ENCODE results near the gene RHBDD1.
"Not testable (repeated sequence)": the region's sequence is repeated elsewhere in the genome, so short reads cannot be mapped to it uniquely, and the experiment has no call there.

RHBDD1 gene

GRCh38 chr2:226799976-226800940 lies 35.6 kb upstream of the RHBDD1 start:
- FAIRE-seq: no peak

- peak; percentile 26 for FAIRE-seq
Measured at GRCh38 chr2:226800941-226801784, 34.7 kb upstream of the RHBDD1 start.

GRCh38 chr2:226802573-226802972 lies 33.3 kb upstream of the RHBDD1 start:
- peak; percentile 91 for FAIRE-seq

DNA sequence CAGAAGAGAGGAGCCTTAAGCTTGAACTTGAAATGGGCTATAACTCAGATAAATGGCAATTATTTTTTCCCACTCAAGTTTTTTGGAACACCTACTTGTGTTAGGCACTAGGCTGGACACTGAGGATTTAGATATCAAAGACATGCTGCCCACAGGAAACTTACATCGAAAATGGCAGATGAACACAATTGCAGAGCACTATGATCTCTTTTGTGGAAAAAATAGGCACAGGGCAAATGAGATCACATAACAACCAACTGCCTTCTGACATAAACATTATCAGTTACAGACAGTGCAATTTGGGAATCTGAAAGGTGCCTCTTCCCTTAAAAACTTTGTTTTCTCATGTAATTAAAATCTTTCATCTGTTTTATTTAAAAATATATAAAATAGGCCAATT lies 32.4 kb upstream of the RHBDD1 start:
- no peak for FAIRE-seq

GRCh38 chr2:226813148-226813701 lies 22.6 kb upstream of the RHBDD1 start:
- FAIRE-seq: no peak

DNA sequence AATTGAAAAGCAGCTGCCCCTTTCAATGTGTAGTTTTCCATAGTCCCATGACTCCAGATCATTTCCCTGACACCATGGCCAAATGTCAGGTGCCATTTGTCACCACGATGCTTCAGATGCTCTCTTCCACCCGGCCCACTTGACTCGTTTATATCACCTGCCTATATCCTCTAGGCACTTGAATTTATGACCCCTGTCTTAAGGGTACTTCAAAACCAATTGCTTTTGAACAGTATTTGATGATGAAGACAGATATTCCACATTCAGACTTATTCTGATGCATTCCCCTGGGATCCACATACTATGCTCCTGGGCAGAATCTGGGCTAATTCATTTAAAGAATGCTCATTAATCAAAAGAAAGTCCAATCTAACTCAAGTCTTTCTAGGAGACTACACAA lies 16.9 kb upstream of the RHBDD1 start:
- no peak for FAIRE-seq

- no peak for FAIRE-seq
Measured at GRCh38 chr2:226825056-226825455, 10.8 kb upstream of the RHBDD1 start.

GRCh38 chr2:226828191-226828590 lies 7.7 kb upstream of the RHBDD1 start:
- no peak for FAIRE-seq

- no peak for FAIRE-seq
Measured at GRCh38 chr2:226829721-226830631, 5.9 kb upstream of the RHBDD1 start.

DNA sequence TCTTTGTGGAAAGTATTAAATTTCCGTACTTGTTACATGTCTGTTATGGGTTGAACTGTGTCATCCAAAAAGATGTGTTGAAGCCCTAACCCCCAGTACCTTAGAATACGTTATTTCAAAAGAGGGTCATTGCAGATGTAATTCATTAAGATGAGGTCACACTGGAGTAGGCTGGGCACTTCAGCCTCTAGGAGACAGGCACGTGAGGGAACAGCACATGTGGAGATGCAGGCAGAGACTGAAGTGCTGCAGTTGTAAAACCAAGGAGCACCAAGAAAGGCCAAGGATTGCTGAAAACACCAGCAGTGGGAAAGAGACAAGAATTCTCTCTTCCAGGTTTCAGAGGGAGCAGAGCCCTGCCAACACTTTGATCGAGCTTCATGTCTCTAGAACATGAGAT lies 4.6 kb upstream of the RHBDD1 start:
- FAIRE-seq: no peak

GRCh38 chr2:226832061-226832460 lies 3.8 kb upstream of the RHBDD1 start:
- no peak for FAIRE-seq

GRCh38 chr2:226834880-226835279 lies 974 bp upstream of the RHBDD1 start:
- not testable (repeated sequence) for FAIRE-seq

DNA sequence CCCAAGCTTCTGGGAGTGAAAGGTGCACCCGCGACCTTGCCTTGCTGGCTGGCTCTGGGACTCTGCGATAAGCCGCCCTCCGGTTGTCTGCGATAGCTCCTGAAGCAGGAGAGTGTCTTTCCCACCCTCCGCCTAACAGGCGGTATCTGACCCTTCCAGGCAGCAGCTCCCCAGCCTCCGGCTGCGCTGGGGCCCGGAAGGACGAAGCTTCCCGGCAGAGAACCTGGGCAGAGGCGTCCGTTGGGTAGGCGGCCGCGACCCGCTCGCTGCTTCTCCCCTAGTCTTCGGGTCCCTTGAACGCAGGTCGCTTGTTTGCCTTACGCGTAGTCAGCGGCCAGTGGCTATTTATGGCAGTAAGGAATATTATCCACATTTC lies 446 bp upstream of the RHBDD1 start:
- no peak for FAIRE-seq

DNA sequence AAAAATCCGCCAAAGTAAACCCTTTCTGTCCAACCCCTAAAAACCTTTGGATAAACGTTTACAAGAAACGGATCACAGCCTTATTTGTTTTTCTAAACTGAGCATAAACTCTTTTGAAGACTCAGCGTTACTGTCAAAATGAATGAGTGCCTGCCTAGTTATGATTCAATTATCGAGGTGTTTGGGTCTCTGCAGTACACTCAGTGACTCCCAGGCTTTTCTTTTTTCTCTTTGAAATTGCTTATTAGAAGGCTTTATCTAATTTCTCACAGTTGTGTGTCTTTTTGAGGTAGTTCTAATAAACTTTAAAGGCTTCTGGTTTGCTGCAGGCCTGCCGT lies 663 bp downstream of the RHBDD1 start:
- FAIRE-seq: no peak

- no peak for FAIRE-seq
Measured at GRCh38 chr2:226837334-226837733, 1.5 kb downstream of the RHBDD1 start.

DNA sequence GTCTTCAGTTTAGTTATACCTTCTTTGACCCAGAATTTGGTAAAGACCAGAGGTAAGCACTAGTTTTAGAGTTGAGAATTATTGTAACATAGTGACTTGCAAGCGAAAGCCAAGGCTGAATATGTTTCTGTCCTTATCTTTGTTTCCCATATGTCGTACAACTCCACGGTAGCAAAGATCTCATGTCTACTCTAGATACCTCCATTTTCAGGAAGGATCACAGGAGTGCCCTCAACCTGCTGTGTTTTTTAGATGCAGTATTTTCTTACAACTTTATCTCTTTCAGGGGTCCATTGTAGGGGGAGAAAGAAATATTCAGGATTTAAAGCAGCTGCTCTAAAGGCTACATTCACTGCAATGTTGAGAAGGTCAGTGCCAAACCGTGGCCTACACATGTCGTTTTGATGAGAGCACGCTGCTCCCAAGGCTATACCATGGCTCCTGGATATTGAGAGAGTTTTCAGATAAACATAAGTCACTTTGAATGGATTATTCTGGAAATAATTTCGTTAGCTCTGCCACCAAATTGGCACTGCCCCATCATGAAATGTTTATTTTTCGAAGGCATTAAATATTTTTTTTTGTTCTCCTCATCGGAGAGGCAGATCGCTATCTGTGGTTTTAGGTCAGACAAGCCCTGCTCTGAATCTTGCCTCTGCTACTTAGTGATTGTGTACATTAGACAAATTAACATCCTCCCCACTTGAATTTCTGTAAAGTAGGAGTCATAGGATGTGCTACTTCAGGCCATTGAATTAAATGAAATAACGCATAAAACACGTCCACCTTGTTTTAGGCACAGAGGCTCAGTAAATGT lies 2.1 kb downstream of the RHBDD1 start:
- FAIRE-seq: no peak

- FAIRE-seq: no peak
Measured at GRCh38 chr2:226838722-226839121, 2.9 kb downstream of the RHBDD1 start.

GRCh38 chr2:226839161-226839560 lies 3.3 kb downstream of the RHBDD1 start:
- FAIRE-seq: no peak

- no peak for FAIRE-seq
Measured at GRCh38 chr2:226839951-226840350, 4.1 kb downstream of the RHBDD1 start.

GRCh38 chr2:226843001-226843400 lies 7.1 kb downstream of the RHBDD1 start:
- not testable (repeated sequence) for FAIRE-seq

DNA sequence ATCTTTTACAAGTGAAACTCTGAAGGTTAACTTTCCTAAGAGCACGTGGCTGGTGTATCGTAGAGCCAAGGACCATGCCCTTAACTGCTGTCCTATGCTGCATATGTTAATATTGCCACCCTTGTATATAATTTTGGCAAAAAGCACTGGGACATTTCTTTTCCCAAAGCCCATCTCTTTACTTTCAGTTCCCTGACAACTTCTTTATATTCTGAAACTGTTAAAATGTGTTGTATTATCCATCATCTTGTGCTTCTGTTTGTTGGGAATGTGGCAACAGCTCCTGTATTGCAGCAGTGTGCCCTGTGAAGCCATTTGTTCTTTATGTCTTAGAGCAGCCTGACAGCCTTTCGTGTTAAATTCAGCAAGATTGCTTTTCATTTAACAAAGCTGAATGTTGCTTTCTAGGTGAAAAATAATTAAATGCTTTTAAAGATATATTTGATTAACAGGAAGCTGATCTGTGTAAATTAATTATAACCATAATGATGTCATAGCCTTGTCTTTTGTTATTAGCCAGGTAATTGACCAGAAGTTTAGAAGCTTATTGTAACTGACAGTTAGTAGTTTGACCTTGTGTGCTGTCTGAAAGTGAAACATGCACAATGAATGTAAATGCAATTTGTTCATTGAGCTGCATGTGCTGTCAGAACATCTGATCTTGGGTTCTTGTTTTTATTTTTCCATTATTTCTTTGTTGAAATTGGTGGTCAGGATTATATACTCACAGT lies 9.7 kb downstream of the RHBDD1 start:
- FAIRE-seq: no peak
